Caco-2 (cell line): ENCODE data around the gene CTXN3. TPM values are rescaled to one million over a fixed set of nuclear protein-coding genes. Genes with fewer than 3 reads are reported as not detected.

ENCODE experiments used
- BruUV-seq: library from RNA; stranded (reverse); fragments of 400-500 nt; replicated peaks from 2 replicates; lab custom pipeline; 2021; lab: Mats Ljungman, UMichigan
- CTCF ChIA-PET: fragments of 300-600 bp; sonication (Branson Sonifier 250); formaldehyde crosslinking; loops from one replicate; lab custom pipeline; 2022; ENCODE audit warnings: antibody characterized with exemption; lab: Charles Lee
- POLR2A ChIA-PET: fragments of 300-600 bp; sonication (Branson Sonifier 250); formaldehyde crosslinking; loops from one replicate; lab custom pipeline; 2022; ENCODE audit warnings: antibody characterized with exemption; lab: Charles Lee
- DNase-seq, 2 experiments: peaks; one replicate each; pipeline versions ENCODE4 v3.0.0 to v3.0.0-alpha.2; 2020 to 2022
- H3K27me3 ChIP-seq: replicated peaks from 2 replicates; pipeline ENCODE4 v1.6.0; 2011; ENCODE audit warnings: low read length; ENCODE audit not compliant: control insufficient read depth, insufficient read depth
- H3K36me3 ChIP-seq: 2 replicates; pipeline ENCODE4 v1.5.1; 2011; ENCODE audit warnings: low read length; ENCODE audit not compliant: control insufficient read depth, insufficient read depth
- H3K4me1 ChIP-seq: fragments of 250-450 bp; sonication (Bioruptor Pico); 2 replicates; pipeline ENCODE4 v1.5.1; 2020; ENCODE audit warnings: mild to moderate bottlenecking
- H3K4me3 ChIP-seq: 2 replicates; pipeline ENCODE4 v1.5.1; 2011; ENCODE audit warnings: low read depth, mild to moderate bottlenecking, control low read depth, low read length
- H3K9me3 ChIP-seq: fragments of 250-450 bp; sonication (Bioruptor Pico); 2 replicates; pipeline ENCODE4 v1.5.1; 2020; ENCODE audit warnings: mild to moderate bottlenecking, moderate library complexity
- H3K27ac Mint-ChIP-seq: one replicate; pipeline ENCODE4 v1.8.0; 2022; ENCODE audit warnings: mixed read lengths; ENCODE audit not compliant: unreplicated experiment
- H3K27me3 Mint-ChIP-seq: one replicate; pipeline ENCODE4 v1.8.0; 2022; ENCODE audit warnings: mixed read lengths; ENCODE audit not compliant: insufficient read depth, unreplicated experiment
- H3K36me3 Mint-ChIP-seq: one replicate; pipeline ENCODE4 v1.8.0; 2022; ENCODE audit warnings: mild to moderate bottlenecking, mixed read lengths; ENCODE audit not compliant: insufficient read depth, unreplicated experiment
- H3K4me1 Mint-ChIP-seq: one replicate; pipeline ENCODE4 v1.8.0; 2022; ENCODE audit warnings: low read depth, mixed read lengths; ENCODE audit not compliant: unreplicated experiment
- H3K4me3 Mint-ChIP-seq: one replicate; pipeline ENCODE4 v1.8.0; 2022; ENCODE audit warnings: mild to moderate bottlenecking, moderate library complexity, mixed read lengths; ENCODE audit not compliant: unreplicated experiment
- H3K9me3 Mint-ChIP-seq: one replicate; pipeline ENCODE4 v1.8.0; 2022; ENCODE audit warnings: mixed read lengths; ENCODE audit not compliant: unreplicated experiment
- CTCF ChIP-seq, 2 experiments: fragments of 200-600 bp in 1 of 2; IDR thresholded peaks; 1 replicate in 1 of 2; 2 replicates in 1 of 2; pipeline versions ENCODE4 v1.5.1 to v1.8.0; 2011 to 2022; ENCODE audit warnings: antibody characterized with exemption in 1 of 2, control low read depth in 1 of 2, inconsistent platforms in 1 of 2, low read depth in 1 of 2, low read length in 1 of 2, mild to moderate bottlenecking in 1 of 2, moderate library complexity in 1 of 2; ENCODE audit not compliant: insufficient read depth in 1 of 2, severe bottlenecking in 1 of 2, unreplicated experiment in 1 of 2
- intact Hi-C: fragments of 100-400 bp; cut with micrococcal nuclease; formaldehyde crosslinking; loops from one replicate; pipeline ENCODE4 v1.10.0; 2022; ENCODE audit not compliant: unreplicated experiment
- total RNA-seq: library from RNA; stranded (reverse); gene quantifications from 2 replicates; pipeline ENCODE4 v1.2.3, GENCODE V29; 2022

The CTXN3 gene
- total RNA-seq, 1 experiment from 2014 or later: not detected

DNA sequence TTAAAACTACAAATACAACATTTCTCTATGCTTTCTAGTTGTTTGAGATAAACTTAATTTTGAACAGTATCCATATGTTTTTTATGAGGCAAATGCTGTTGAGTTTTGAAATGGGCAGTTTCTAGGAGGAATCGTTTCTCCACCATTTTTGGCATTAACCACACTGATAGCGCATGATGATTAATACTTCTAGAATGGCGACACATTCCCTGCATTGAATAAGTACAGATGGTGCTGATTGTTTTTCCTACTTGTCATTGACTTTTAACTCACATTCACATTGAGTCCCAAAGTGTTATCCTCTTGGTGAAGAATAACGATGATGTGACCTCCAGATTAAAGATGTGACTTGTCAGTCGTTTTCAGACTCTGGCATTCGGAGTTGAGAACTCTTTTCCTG is 47.8 kb downstream of the CTXN3 start:
- intact Hi-C loops: no loop called here
- TF ChIP-seq CTCF (IDR thresholded peaks at IDR 0.05; ENCODE audit: insufficient read depth in 1 of 2, low read depth in 1 of 2, low read length in 1 of 2, severe bottlenecking in 1 of 2, unreplicated experiment in 1 of 2): no peak
- ChIA-PET CTCF (no interaction called here), POLR2A (no interaction called here)
- Histone ChIP-seq H3K27me3 (no peaks in the 10 kb centered on the region), H3K4me3 (no peak overlapping the region), H3K36me3 (no peaks in the 10 kb centered on the region), H3K9me3 (no peaks in the 10 kb centered on the region; the same call in 1 of the 2 replicates), H3K4me1 (peaks cover 32% of the 10 kb centered on the region)
- no peak for DNase-seq
- Mint-ChIP-seq H3K36me3 (no peaks in the 10 kb centered on the region), H3K4me1 (peaks cover 36% of the 10 kb centered on the region), H3K4me3 (no peak overlapping the region), H3K27me3 (peaks cover 2% of the 10 kb centered on the region), H3K27ac (no peak overlapping the region), H3K9me3 (peaks cover 10% of the 10 kb centered on the region)
- no TSS peak for BruUV-seq

- no peak overlapping the region for H3K4me3 Mint-ChIP-seq
- DNase-seq: peak; percentile 27 to 36
- Histone ChIP-seq H3K9me3 (no peaks in the 10 kb centered on the region; the same call in 1 of the 2 replicates), H3K4me1 (peaks cover 32% of the 10 kb centered on the region), H3K27me3 (no peaks in the 10 kb centered on the region), H3K4me3 (no peak overlapping the region), H3K36me3 (no peaks in the 10 kb centered on the region)
- ChIA-PET POLR2A (no interaction called here), CTCF (no interaction called here)
- BruUV-seq: no TSS peak
- peak overlapping the region; percentile 57 for H3K27ac Mint-ChIP-seq
- no peaks in the 10 kb centered on the region for H3K36me3 Mint-ChIP-seq
- H3K4me1 Mint-ChIP-seq: peaks cover 36% of the 10 kb centered on the region
- no peak for TF ChIP-seq CTCF (IDR thresholded peaks at IDR 0.05; ENCODE audit: insufficient read depth in 1 of 2, low read depth in 1 of 2, low read length in 1 of 2, severe bottlenecking in 1 of 2, unreplicated experiment in 1 of 2)
- intact Hi-C loops: no loop called here
- peaks cover 10% of the 10 kb centered on the region for H3K9me3 Mint-ChIP-seq
- H3K27me3 Mint-ChIP-seq: peaks cover 2% of the 10 kb centered on the region
These were observed 49.2 kb downstream of the CTXN3 start for GRCh38 chr5:127697894-127698600.

GRCh38 chr5:127699416-127699815 is 50.5 kb downstream of the CTXN3 start:
- H3K36me3 Mint-ChIP-seq: no peaks in the 10 kb centered on the region
- H3K9me3 Mint-ChIP-seq: peaks cover 10% of the 10 kb centered on the region
- no peaks in the 10 kb centered on the region for H3K27me3 Mint-ChIP-seq
- intact Hi-C loops: no loop called here
- Histone ChIP-seq H3K4me3 (no peak overlapping the region), H3K9me3 (no peaks in the 10 kb centered on the region), H3K27me3 (no peaks in the 10 kb centered on the region), H3K36me3 (no peaks in the 10 kb centered on the region), H3K4me1 (peaks cover 32% of the 10 kb centered on the region)
- peaks cover 36% of the 10 kb centered on the region for H3K4me1 Mint-ChIP-seq
- ChIA-PET POLR2A (no interaction called here), CTCF (no interaction called here)
- no peak overlapping the region for H3K27ac Mint-ChIP-seq
- BruUV-seq: no TSS peak
- H3K4me3 Mint-ChIP-seq: no peak overlapping the region
- TF ChIP-seq CTCF (IDR thresholded peaks at IDR 0.05; ENCODE audit: insufficient read depth in 1 of 2, low read depth in 1 of 2, low read length in 1 of 2, severe bottlenecking in 1 of 2, unreplicated experiment in 1 of 2): no peak
- no peak for DNase-seq
